NCI-H524 treated with DMSO at 0.1 percent for 48 hours (cell line): Measurements from ENCODE around the gene DIP2C.
"Not testable (repeated sequence)": the region's sequence is repeated elsewhere in the genome, so short reads cannot be mapped to it uniquely, and the experiment has no call there.

Experiments
- DNase-seq: peaks from one replicate; lab custom pipeline; 2025; lab: John Stamatoyannopoulos, UW

DIP2C gene

GRCh38 chr10:371515-371914 is 318.0 kb downstream of the DIP2C start:
- no peak for DNase-seq

DNA sequence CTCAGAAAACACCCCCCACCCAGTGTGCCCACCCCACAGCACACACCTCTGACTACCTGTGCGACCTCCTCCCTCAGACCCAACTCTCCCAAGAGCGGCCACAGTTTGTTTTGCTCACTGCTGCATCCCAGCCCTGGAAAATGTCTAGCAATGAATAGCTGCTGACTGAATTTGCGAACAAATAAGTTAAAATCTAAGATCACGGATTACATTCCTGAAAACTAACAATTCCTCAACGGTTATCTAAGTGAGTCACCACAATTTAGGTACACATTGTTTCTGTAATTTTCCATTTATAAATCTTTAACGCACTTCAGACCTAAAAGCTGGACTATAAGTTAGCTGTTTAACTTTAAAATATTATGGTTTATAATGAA is 319.0 kb downstream of the DIP2C start:
- DNase-seq, result no peak

DNA sequence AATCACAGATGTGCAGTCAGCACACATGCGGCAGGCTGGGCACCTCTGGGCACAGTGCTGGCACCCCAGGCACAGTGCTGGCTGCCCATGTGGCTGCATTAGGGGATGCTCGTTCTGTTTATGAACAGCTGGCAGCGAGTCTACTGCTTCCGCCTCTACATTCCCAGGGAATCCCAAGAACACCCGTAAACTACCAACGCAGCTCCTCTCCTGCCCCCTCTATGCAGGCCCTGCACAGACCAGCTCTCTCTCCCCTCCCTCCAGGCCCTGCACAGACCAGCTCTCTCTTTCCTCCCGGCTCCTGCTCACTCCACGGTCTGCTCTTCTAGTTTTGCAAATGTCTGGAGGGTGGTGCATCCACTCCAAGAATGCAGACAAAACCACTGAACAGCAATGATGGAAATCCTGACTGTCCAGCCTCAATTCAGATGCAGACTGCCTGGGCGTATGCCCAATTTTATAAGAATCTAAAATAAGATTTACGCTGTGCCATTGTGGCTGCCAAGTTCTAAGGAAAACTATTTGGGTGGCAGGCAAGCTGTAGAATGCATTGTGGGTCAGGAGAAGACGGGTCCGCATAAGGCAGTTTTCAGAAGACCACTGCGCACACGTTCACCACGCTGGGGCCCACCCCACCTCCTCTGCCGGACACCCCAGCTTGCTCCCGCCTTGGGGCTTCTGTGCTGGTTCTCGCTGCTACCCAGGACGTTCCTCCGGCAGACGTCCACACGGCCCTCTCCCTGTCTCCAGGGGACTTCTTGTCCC is 319.6 kb downstream of the DIP2C start:
- DNase-seq, result no peak

- DNase-seq, result no peak
Measured at GRCh38 chr10:369221-369683, 320.2 kb downstream of the DIP2C start.

GRCh38 chr10:368579-369220 is 320.8 kb downstream of the DIP2C start:
- DNase-seq, result no peak

GRCh38 chr10:368107-368506 is 321.4 kb downstream of the DIP2C start:
- not testable (repeated sequence) for DNase-seq

DNA sequence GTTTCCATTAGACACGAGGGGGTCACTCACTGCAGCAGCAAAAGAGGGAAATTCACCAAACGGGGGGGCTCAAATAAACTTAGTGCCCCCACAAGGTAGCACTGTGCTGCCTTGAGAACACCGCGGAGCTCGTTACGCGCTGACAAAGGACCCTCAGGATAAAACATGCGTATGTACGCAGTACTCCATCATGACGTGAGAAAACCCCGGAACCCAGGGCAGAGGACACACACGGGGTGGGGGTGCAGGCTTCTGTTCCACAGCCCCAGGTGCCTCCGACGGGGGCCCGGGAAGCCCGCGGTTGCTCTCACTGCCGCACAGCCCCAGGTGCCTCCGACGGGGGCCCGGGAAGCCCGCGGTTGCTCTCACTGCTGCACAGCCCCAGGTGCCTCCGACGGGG is 321.8 kb downstream of the DIP2C start:
- DNase-seq, result no peak

DNA sequence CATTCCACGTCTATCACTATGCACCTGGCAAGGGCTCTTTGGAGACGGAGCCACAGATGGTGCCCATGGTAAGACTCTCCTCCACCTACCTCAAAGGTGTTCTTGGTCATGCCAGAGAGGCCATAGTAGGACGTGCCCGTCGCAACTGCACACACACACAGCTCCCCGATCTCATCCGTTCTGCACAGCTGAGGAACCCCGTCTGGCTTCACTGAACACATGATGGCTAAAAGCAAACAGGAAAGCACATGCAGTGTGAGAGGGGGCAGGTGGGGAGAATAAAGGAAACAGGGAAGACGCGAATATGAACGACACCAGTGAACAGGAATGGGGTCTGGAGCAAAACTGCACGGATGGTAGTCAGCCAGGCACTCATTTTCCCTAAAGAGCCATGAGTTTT is 323.3 kb downstream of the DIP2C start:
- DNase-seq, result no peak

GRCh38 chr10:364267-364775 is 325.1 kb downstream of the DIP2C start:
- no peak for DNase-seq

DNA sequence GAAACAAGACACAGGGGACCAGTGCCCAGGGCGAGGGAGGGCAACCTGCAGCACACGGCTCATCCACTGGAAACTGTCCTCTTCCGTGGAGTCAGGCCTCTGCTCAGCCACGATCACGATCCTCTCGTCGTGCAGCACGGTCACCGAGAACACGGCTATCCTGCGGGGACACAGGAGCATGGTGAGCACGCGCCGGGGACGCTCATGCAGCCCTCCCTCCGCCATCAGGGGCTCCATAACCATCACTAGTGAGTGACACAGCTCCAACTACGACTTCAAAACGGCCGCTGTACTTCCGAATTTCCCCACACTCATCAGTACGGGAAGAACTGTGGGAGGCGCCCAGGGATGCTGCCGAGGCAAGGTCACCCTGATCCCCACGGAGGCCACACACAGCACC is 326.3 kb downstream of the DIP2C start:
- DNase-seq, result no peak

DNA sequence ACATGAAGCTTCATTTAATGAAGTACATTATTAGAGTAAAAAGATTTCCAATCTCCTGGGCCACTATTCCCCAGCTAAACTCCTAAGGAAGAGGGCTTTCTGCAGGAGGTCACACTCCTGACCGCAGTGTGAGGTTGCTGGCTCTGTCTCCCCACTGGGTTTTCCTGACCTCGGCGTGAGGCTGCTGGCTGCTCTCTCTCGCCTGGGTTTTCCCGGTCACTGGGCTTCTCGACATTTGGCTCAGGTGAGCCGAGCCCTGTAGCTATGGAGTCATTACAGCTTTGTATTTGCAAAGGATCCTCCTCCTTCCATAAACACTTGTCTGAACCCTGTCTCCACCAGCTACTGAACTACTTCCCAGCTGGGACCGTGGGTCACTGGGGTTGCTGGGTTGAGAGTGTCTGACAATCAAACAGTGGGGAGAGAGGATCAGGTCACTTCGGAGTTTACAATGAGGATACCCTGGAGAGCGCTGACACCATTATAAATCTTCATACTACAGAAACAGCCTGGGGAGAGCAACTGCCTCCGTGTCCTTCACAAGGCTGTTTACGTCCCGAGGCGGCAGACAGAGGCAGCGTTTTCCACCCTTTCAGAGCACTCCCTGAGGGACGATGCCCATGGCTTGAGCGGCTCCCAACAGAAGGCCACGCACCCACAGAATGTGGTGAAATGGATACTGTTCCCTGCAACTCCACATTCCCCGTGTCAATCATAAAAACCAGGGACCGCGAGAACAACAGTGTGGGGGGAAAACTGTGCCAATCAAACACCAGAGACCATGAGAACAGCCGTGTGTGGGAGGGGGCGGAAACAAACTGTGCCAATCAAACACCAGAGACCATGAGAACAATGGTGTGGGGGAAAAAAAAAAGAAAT is 328.0 kb downstream of the DIP2C start:
- DNase-seq, result no peak

DNA sequence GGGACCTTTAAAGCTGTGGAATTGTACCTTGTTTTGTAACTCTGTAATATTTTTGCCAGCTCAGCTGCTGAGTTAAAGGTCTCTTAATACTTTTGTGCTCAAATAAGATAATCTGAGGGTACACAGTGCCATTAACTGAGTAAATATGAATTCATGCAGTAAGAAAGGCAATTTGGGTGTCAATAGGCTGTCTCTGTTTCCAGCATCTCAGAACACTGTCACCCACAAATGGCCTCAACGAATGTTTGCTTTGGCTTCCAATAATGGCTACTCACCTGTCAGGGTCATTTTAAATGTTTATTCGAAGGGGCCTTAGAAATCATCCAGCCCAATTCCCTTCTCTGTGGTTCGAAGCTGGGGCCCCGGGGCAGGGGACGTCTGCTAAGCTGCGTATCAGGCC is 328.8 kb downstream of the DIP2C start:
- no peak for DNase-seq

DNA sequence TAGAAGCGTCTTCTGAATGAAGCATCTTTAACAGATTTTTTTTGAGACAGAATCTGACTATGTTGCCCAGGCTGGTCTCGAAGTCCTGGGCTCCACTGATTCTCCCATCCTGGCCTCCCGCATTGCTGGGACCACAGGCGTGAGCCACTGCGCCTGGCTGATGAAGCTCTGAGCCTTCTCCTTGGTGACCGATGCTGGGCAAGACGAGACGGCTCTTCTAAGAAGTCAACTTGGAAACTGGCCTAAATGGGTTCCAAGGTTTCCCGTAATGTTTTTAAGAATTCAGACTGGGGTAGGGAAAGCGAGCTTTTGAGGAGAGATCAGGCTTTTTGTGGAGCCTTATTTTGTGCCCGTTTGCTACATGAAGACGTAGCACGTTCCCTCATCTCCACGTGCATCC is 329.7 kb downstream of the DIP2C start:
- no peak for DNase-seq

GRCh38 chr10:359093-359492 is 330.4 kb downstream of the DIP2C start:
- DNase-seq, result no peak

- no peak for DNase-seq
Measured at GRCh38 chr10:357201-357950, 332.1 kb downstream of the DIP2C start.

DNA sequence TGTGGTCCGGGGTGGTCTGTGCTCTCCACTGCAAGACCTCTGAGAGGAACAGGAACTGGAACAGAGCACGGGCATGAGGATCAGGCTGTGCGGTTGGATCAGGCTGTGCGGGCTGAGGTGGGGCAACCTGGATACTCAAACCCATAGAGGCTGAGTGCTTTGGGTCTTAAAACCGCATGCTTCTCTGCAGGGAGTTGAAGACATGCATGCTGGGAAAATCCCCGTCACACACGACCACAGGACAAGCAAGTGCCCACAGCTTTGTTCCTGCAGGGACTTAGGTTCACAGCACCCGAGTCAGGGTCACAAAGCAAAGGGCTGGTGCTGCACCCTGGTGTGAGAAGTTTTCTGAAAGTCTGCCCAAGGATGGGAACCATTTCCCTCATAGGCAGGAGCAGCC is 333.0 kb downstream of the DIP2C start:
- DNase-seq, result no peak

- no peak for DNase-seq
Measured at GRCh38 chr10:354901-355617, 334.4 kb downstream of the DIP2C start.

- no peak for DNase-seq
Measured at GRCh38 chr10:352476-353235, 336.8 kb downstream of the DIP2C start.

- no peak for DNase-seq
Measured at GRCh38 chr10:351770-352334, 337.6 kb downstream of the DIP2C start.

DNA sequence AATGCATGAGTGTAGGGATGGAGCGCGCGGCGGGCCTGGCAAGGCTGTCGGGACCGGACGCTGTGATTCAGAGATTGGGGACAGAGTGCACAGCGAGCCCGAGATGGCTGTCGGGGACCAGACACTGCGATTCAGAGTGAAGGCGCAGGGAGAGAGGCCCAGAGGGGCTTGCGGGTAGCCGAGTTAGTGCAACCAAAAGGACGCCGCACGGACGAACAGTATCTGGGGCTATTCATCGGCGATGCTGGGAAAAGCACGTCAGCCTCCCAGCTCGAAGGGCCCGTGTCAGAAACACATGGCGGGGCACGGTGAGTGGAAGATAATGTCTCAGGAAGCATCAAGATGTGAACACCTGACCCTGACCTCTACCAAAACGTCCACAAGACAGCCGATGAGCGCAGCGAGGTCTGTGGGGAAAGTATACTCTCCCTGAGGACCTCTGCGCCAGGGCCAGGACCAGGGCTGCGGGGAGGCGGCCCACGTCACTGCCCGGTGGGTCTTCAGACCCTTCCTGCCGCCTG is 338.4 kb downstream of the DIP2C start:
- DNase-seq, result no peak
